B cell (primary cell): ENCODE results near the gene CNTNAP2. TPM values are rescaled to one million over a fixed set of nuclear protein-coding genes. Genes with fewer than 3 reads are reported as not detected.

Source experiments
- ATAC-seq: fragments of 200-7000 bp; cut with Tn5 transposase; one replicate; pipeline ENCODE4 v1.10.0; 2021; ENCODE audit warnings: low read depth, mild to moderate bottlenecking, moderate number of reproducible peaks, moderate library complexity
- CTCF ChIA-PET: fragments of 350-600 bp; sonication (Branson Sonifier 250); formaldehyde crosslinking; loops from one replicate; lab custom pipeline; 2021; ENCODE audit warnings: antibody characterized with exemption, inconsistent platforms; lab: Charles Lee
- POLR2A ChIA-PET: fragments of 350-600 bp; sonication (Branson Sonifier 250); formaldehyde crosslinking; loops from one replicate; lab custom pipeline; 2021; ENCODE audit warnings: antibody characterized with exemption; lab: Charles Lee
- DNase-seq: peaks from one replicate; pipeline ENCODE4 v3.0.0; 2013
- H2AFZ ChIP-seq: 2 replicates; pipeline ENCODE4 v1.6.1; 2012; ENCODE audit warnings: mild to moderate bottlenecking, low read depth, low read length; ENCODE audit not compliant: insufficient read depth, poor library complexity, severe bottlenecking
- H3K27ac ChIP-seq, 2 donors: 1 replicate in 1 of 2; 2 replicates in 1 of 2; pipeline ENCODE4 v1.5.1; 2012 to 2013; ENCODE audit warnings: low read length in 2 of 2, mild to moderate bottlenecking in 2 of 2, moderate library complexity in 1 of 2
- H3K27me3 ChIP-seq, 4 experiments: fragments of 200-600 bp in 1 of 4; sonication (generic) in 1 of 4; replicated peaks in 1 of 4; 1 replicate in 2 of 4; 2 replicates in 2 of 4; pipeline versions ENCODE4 v1.6.1 to v1.7.0; 2013 to 2016; ENCODE audit warnings: low read length in 3 of 4, mild to moderate bottlenecking in 2 of 4, mixed read lengths in 1 of 4, moderate library complexity in 1 of 4; ENCODE audit not compliant: insufficient read depth in 4 of 4, control insufficient read depth in 3 of 4; ENCODE audit errors: control extremely low read depth in 1 of 4
- H3K36me3 ChIP-seq, 2 experiments: replicated peaks in 1 of 2; 1 replicate in 1 of 2; 2 replicates in 1 of 2; pipeline versions ENCODE4 v1.6.1 to v1.7.1; 2013; ENCODE audit warnings: low read length in 1 of 2; ENCODE audit not compliant: insufficient read depth in 2 of 2, control insufficient read depth in 1 of 2; ENCODE audit errors: control extremely low read depth in 1 of 2, extremely low read depth in 1 of 2
- H3K4me1 ChIP-seq, 2 donors: fragments of 200-600 bp in 1 of 2; sonication (generic) in 1 of 2; 1 replicate in 1 of 2; 2 replicates in 1 of 2; pipeline versions ENCODE4 v1.5.1 to v1.6.1; 2013 to 2017; ENCODE audit warnings: low read length in 2 of 2; ENCODE audit not compliant: control insufficient read depth in 2 of 2, insufficient read depth in 2 of 2
- H3K4me2 ChIP-seq: replicated peaks from 2 replicates; pipeline ENCODE3; 2012; ENCODE audit warnings: mild to moderate bottlenecking, low read depth, low read length; ENCODE audit not compliant: poor library complexity, severe bottlenecking
- H3K4me3 ChIP-seq, 5 experiments: fragments of 200-600 bp in 1 of 5; sonication (generic) in 1 of 5; 1 replicate in 3 of 5; 2 replicates in 2 of 5; pipeline versions ENCODE4 v1.5.1 to v1.7.0; 2011 to 2016; ENCODE audit warnings: low read length in 4 of 5, mild to moderate bottlenecking in 4 of 5, low read depth in 2 of 5, control low read depth in 1 of 5, moderate library complexity in 1 of 5; ENCODE audit not compliant: insufficient read depth in 1 of 5; ENCODE audit errors: control extremely low read depth in 1 of 5, extremely low read depth in 1 of 5
- H3K79me2 ChIP-seq: fragments of 200-600 bp; sonication (generic); one replicate; pipeline ENCODE4 v1.6.0; 2016; ENCODE audit warnings: low read length; ENCODE audit not compliant: control insufficient read depth, insufficient read depth
- H3K9ac ChIP-seq: fragments of 200-600 bp; sonication (generic); 2 replicates; pipeline ENCODE4 v1.6.1; 2017; ENCODE audit warnings: mild to moderate bottlenecking, low read length, moderate library complexity
- H3K9me3 ChIP-seq, 3 donors: one replicate each; pipeline versions ENCODE4 v1.6.1 to v1.7.1; 2013; ENCODE audit warnings: low read length in 2 of 3; ENCODE audit not compliant: control insufficient read depth in 2 of 3, insufficient read depth in 1 of 3; ENCODE audit errors: control extremely low read depth in 1 of 3
- H4K20me1 ChIP-seq: 2 replicates; pipeline ENCODE4 v1.6.0; 2012; ENCODE audit warnings: mild to moderate bottlenecking, low read length; ENCODE audit not compliant: insufficient read depth, control insufficient read depth, poor library complexity, severe bottlenecking
- H3K27ac Mint-ChIP-seq: one replicate; pipeline ENCODE4 v1.8.0; 2021; ENCODE audit warnings: mixed read lengths
- H3K27me3 Mint-ChIP-seq: one replicate; pipeline ENCODE4 v1.8.0; 2021; ENCODE audit warnings: mixed read lengths
- H3K4me1 Mint-ChIP-seq: one replicate; pipeline ENCODE4 v1.8.0; 2021; ENCODE audit warnings: mixed read lengths
- H3K4me3 Mint-ChIP-seq: one replicate; pipeline ENCODE4 v1.8.0; 2021; ENCODE audit warnings: mixed read lengths
- H3K9me3 Mint-ChIP-seq: one replicate; pipeline ENCODE4 v1.8.0; 2022; ENCODE audit warnings: mixed read lengths; ENCODE audit not compliant: insufficient read depth
- CTCF ChIP-seq: fragments of 200-600 bp; IDR thresholded peaks from one replicate; pipeline ENCODE4 v1.8.0; 2022; ENCODE audit warnings: antibody characterized with exemption, mild to moderate bottlenecking
- EZH2 ChIP-seq: IDR thresholded peaks from 2 replicates; pipeline ENCODE4 v1.6.1; 2012; ENCODE audit warnings: borderline replicate concordance, low read depth, mild to moderate bottlenecking, moderate library complexity, low read length; ENCODE audit not compliant: insufficient read depth, poor library complexity, severe bottlenecking
- WGBS: methylation state at CpG from one replicate; pipeline ENCODE4 v1.1.5; 2013; ENCODE audit warnings: missing lambda C conversion rate; ENCODE audit not compliant: insufficient coverage; 5-methylcytosine and 5-hydroxymethylcytosine counted together
- intact Hi-C: fragments of 100-400 bp; cut with micrococcal nuclease; formaldehyde crosslinking; loops from one replicate; pipeline ENCODE4 v1.10.0; 2022
- polyA plus RNA-seq: library from polyadenylated mRNA; depleted of rRNA; stranded (reverse); fragments of >200 nt; gene quantifications from 2 replicates; pipeline ENCODE4 v1.2.3, GENCODE V29; 2012
- total RNA-seq, 2 donors: library from RNA; stranded (reverse); fragments of 120-200 nt in 1 of 2; gene quantifications; 1 replicate in 1 of 2; 2 replicates in 1 of 2; pipeline versions ENCODE4 v1.2.3 to v1.2.4, GENCODE V29; 2013 to 2022

The CNTNAP2 gene
- total and polyA plus RNA-seq, 2 donors (not counting 1 experiment from before 2014, with no cell fraction given): 7.4 to 16.6 TPM

GRCh38 chr7:147245274-147245673 lies 1128.7 kb downstream of the CNTNAP2 start:
- WGBS: 47% methylated on average over 6 of the region's 8 CpGs
- Histone ChIP-seq H3K4me3 (no peak overlapping the region), H3K4me1 (peaks cover 0 to 2% of the 10 kb centered on the region in 2 donors), H3K4me2 (no peak overlapping the region), H3K9ac (no peak overlapping the region), H3K9me3 (no peaks in the 10 kb centered on the region), H2AFZ (no peak overlapping the region), H3K36me3 (no peaks in the 10 kb centered on the region), H3K27me3 (no peaks in the 10 kb centered on the region), H3K27ac (no peak overlapping the region), H4K20me1 (no peaks in the 10 kb centered on the region), H3K79me2 (no peaks in the 10 kb centered on the region)
- peak; percentile 31 for DNase-seq
- POLR2A ChIA-PET: no interaction called here
- Mint-ChIP-seq H3K27ac (no peak overlapping the region), H3K27me3 (no peaks in the 10 kb centered on the region), H3K4me3 (no peak overlapping the region), H3K9me3 (no peaks in the 10 kb centered on the region), H3K4me1 (peaks cover 2% of the 10 kb centered on the region)
- CTCF ChIA-PET: no interaction called here
- ATAC-seq: no peak
- TF ChIP-seq EZH2: no peak
- peak; percentile 55 for TF ChIP-seq CTCF
- intact Hi-C loops: no loop called here

GRCh38 chr7:147249956-147250355 lies 1133.4 kb downstream of the CNTNAP2 start:
- H3K79me2 ChIP-seq: no peaks in the 10 kb centered on the region
- H3K27me3 ChIP-seq: no peaks in the 10 kb centered on the region
- H3K27ac ChIP-seq: no peak overlapping the region
- DNase-seq (no peak), ATAC-seq (no peak)
- POLR2A ChIA-PET: no interaction called here
- no CpG with 5 or more reads among the region's 2 CpGs for WGBS
- TF ChIP-seq CTCF (no peak), EZH2 (no peak)
- no peaks in the 10 kb centered on the region for H4K20me1 ChIP-seq
- Mint-ChIP-seq H3K4me1 (peaks cover 2% of the 10 kb centered on the region), H3K27me3 (no peaks in the 10 kb centered on the region), H3K9me3 (no peaks in the 10 kb centered on the region), H3K27ac (no peak overlapping the region), H3K4me3 (no peak overlapping the region)
- intact Hi-C loops: no loop called here
- no peak overlapping the region for H3K4me2 ChIP-seq
- H3K9ac ChIP-seq: no peak overlapping the region
- peaks cover 0 to 2% of the 10 kb centered on the region in 2 donors for H3K4me1 ChIP-seq
- no peak overlapping the region for H3K4me3 ChIP-seq
- CTCF ChIA-PET: no interaction called here
- H3K9me3 ChIP-seq: no peaks in the 10 kb centered on the region
- no peak overlapping the region for H2AFZ ChIP-seq
- H3K36me3 ChIP-seq: no peaks in the 10 kb centered on the region
